Epithelial cell of proximal tubule (primary cell): ENCODE results near the gene CLEC1A. TPM values are rescaled to one million over a fixed set of nuclear protein-coding genes. Genes with fewer than 3 reads are reported as not detected.

Experiments
- DNase-seq: peaks from one replicate; pipeline ENCODE4 v3.0.0-alpha.2; 2011; ENCODE audit warnings: low read depth
- H3K4me3 ChIP-seq: 2 replicates; pipeline ENCODE4 v1.5.1; 2011; ENCODE audit warnings: low read depth, mild to moderate bottlenecking, low read length
- total RNA-seq: library from RNA; depleted of rRNA; stranded (reverse); fragments of >200 nt; gene quantifications from 2 replicates; pipeline ENCODE4 v1.2.3, GENCODE V29; 2015
- TF ChIP-seq, protein P1 (sequence below): conservative IDR thresholded peaks from 2 replicates; pipeline ENCODE4 v1.5.1; 2012; ENCODE audit warnings: low read depth, mild to moderate bottlenecking, low read length

The CLEC1A gene
- total RNA-seq, 1 donor from 2014 or later, result not detected

DNA sequence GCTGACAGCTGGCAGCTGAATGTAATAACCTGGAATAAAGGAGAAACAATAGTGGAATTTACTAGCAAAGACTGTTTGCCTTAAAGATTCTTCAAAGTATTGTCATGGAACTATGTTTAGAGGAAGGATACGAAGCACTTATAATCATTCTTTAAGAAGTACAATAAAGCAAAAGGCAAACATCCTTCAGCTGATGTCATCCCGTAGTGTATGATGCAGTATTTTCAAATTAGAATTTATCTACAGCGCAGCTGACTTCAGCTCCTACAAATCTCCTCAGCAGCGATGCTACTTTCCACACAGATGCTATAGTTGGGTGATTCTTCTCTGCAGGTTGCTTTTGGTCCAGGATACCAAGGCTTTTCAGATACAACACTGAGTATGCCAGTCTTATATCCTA, 31.5 kb downstream of the CLEC1A start:
- H3K4me3 ChIP-seq, result no peak overlapping the region
- TF ChIP-seq, protein P1, sequence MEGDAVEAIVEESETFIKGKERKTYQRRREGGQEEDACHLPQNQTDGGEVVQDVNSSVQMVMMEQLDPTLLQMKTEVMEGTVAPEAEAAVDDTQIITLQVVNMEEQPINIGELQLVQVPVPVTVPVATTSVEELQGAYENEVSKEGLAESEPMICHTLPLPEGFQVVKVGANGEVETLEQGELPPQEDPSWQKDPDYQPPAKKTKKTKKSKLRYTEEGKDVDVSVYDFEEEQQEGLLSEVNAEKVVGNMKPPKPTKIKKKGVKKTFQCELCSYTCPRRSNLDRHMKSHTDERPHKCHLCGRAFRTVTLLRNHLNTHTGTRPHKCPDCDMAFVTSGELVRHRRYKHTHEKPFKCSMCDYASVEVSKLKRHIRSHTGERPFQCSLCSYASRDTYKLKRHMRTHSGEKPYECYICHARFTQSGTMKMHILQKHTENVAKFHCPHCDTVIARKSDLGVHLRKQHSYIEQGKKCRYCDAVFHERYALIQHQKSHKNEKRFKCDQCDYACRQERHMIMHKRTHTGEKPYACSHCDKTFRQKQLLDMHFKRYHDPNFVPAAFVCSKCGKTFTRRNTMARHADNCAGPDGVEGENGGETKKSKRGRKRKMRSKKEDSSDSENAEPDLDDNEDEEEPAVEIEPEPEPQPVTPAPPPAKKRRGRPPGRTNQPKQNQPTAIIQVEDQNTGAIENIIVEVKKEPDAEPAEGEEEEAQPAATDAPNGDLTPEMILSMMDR, result no peak
- DNase-seq, result no peak

DNA sequence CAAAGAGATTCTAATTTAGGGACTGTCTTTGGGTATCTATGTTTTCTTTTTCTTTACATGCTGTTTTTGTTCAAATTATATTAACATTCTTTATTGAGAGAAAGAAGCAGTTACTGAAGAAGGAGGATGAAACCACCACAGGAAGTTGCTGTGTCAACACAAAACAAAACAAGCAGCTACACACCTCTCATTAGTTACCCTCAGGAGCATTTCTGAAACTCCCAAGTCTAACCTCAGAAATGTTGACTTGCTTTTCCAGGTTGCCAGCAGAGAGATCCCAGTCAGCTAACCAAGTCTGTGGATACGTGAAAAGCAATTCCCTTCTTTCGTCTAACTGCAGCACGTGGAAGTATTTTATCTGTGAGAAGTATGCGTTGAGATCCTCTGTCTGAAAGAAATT, 33.5 kb downstream of the CLEC1A start:
- TF ChIP-seq, protein P1, result no peak
- DNase-seq, result no peak
- no peak overlapping the region for H3K4me3 ChIP-seq

DNA sequence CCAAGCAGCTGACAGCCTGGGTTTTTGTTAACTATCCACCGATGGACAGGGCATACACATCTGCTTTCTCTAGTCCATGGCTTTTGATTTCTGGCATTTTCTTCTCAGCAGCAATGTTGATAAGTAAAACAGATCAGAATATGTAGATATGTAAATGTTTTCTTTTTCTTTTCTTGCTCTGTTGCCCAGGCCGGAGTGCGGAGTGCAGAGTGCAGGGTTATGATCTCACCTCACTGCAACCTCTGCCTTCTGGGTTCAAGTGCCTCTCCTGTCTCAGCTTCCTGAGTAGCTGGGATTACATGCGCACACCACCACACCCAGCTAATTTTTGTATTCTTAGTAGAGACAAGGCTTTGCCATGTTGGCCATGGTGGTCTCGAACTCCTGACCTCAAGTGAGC, 40.4 kb downstream of the CLEC1A start:
- TF ChIP-seq, protein P1, result no peak
- no peak for DNase-seq
- no peak overlapping the region for H3K4me3 ChIP-seq

DNA sequence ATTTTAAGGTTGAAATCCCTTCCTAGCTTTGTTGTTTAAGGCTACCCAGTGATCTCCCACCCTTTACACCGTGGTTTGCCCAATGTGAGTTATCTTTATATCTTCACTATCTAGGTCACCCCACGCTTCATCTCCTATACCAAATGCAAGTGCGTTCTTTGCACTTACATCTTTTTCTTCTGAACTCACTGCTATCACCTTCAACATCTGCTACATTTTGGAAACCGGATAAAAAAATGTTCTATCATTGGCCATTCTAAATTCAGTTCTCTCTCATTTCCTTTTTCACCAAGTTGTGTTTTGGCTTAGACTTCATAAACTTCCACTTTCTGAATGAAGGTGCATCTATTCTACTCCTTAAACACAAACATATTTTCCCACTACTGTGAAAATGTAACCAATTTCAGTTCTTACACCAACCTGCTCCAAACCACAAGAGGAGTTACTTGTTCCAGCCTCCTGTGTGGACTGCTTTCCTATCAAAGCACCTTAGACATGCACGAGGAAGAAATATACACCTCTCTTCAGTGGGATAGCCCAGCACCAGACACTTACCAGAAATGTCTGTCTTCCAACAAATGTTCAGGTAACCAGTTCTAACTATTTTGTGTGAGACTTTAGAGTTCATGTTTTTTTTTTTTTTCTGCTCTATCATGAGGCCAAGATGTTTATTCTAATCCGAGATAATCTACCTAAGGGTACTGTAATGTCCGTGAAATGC, 46.4 kb downstream of the CLEC1A start:
- TF ChIP-seq, protein P1, result no peak
- DNase-seq, result no peak
- H3K4me3 ChIP-seq, result no peak overlapping the region

- no peak for DNase-seq
- no peak overlapping the region for H3K4me3 ChIP-seq
- TF ChIP-seq, protein P1, result no peak
Measured at GRCh38 chr12:10048526-10048925, 50.3 kb downstream of the CLEC1A start.

DNA sequence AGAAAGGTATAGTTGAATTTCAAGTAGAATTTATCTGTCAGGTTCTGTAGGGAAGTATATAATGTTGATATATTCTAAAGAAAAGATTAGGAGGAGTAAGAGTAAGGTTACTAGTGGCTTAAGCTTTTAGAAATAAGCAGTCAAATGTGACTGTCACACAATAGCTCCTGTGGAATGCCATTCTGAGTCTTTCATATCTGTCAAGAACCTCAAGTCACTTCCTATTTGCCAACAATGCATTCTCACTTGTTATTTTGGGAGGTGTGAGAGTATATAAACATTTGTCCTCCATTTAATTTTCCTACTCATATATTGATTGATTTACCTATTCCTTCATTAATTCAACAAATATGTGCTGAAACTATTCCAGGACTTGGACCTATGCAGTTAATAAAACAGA, 56.6 kb downstream of the CLEC1A start:
- H3K4me3 ChIP-seq, result no peak overlapping the region
- TF ChIP-seq, protein P1, result no peak
- DNase-seq, result no peak
